ENCODE measurements around the gene AOC2. TPM values are rescaled to one million over a fixed set of nuclear protein-coding genes. Genes with fewer than 3 reads are reported as not detected.

AOC2 gene
- total and polyA plus RNA-seq, 2 of the 8 experiments (the other 6 are each of a cell fraction or from before 2014, with no cell fraction given), result 4.2 to 4.7 TPM

- TF ChIP-seq ATF2 (IDR thresholded peaks at IDR 0.05; ENCODE audit: low read length) (no peak), KDM1A (IDR thresholded peaks at IDR 0.05; ENCODE audit: borderline replicate concordance, low read length) (peak; percentile 79), USF2 (IDR thresholded peaks at IDR 0.05; ENCODE audit: low read length) (no peak), EZH2 (IDR thresholded peaks at IDR 0.05; ENCODE audit: low read depth, low read length, severe bottlenecking) (no peak), RBBP5 (IDR thresholded peaks at IDR 0.05; ENCODE audit: borderline replicate concordance, low read depth, low read length) (peak; percentile 82; the same call in 1 of the 2 replicates), EP300 (IDR thresholded peaks at IDR 0.05; ENCODE audit: borderline replicate concordance in 1 of 2, low read depth in 2 of 2, low read length in 2 of 2) (no peak), TAF1 (IDR thresholded peaks at IDR 0.05; ENCODE audit: low read depth, low read length) (peak; percentile 65; the same call in 1 of the 2 replicates), HDAC6 (IDR thresholded peaks at IDR 0.05; ENCODE audit: low read depth, low read length) (no peak), KDM4A (IDR thresholded peaks at IDR 0.05; ENCODE audit: low read depth, low read length, severe bottlenecking) (peak; percentile 84), FOSL1 (IDR thresholded peaks at IDR 0.05; ENCODE audit: insufficient read depth, low read depth, low read length) (no peak), TEAD4 (IDR thresholded peaks at IDR 0.05; ENCODE audit: low read depth, low read length) (peak; percentile 22; the same call in 1 of the 2 replicates), SP1 (IDR thresholded peaks at IDR 0.05; ENCODE audit: low read depth, low read length) (peak; percentile 59; the same call in 1 of the 2 replicates), CBX5 (IDR thresholded peaks at IDR 0.05; ENCODE audit: low read depth, low read length) (no peak), SP2 (IDR thresholded peaks at IDR 0.05; ENCODE audit: low read length) (no peak), GTF2F1 (IDR thresholded peaks at IDR 0.05; ENCODE audit: borderline replicate concordance, low read depth, low read length) (0 out of 2 replicates have a peak, but pooled peaks have one; percentile 47), CHD1 (IDR thresholded peaks at IDR 0.05; ENCODE audit: low read depth, low read length) (no peak), POLR2A (IDR thresholded peaks at IDR 0.05; ENCODE audit: control extremely low read depth in 1 of 2, low read depth in 2 of 2, low read length in 2 of 2) (peak in 1 of 2 experiments; percentile 74; a peak in 2 of 3 replicates), RNF2 (IDR thresholded peaks at IDR 0.05; ENCODE audit: borderline replicate concordance, low read depth, low read length, missing control alignments, poor library complexity, severe bottlenecking) (peak; percentile 73)
Observed at GRCh38 chr17:42798383-42799380, 45.7 kb upstream of the AOC2 start, which contains the start of the genes CNTD1 and COA3 (continued).
